Neural cell (in vitro differentiated cells): ENCODE measurements around the gene TSEN54. TPM values are rescaled to one million over a fixed set of nuclear protein-coding genes. Genes with fewer than 3 reads are reported as not detected.

Source experiments
- H2AFZ ChIP-seq: fragments of 200-600, 300-800 bp; sonication (generic), shearing (Covaris generic); 2 replicates; pipeline ENCODE4 v1.6.0; 2014; ENCODE audit warnings: low read depth, mild to moderate bottlenecking, antibody characterized with exemption, low read length, moderate library complexity
- H3F3A ChIP-seq: fragments of 200-600 bp; shearing (Covaris generic); 2 replicates; pipeline ENCODE4 v1.6.1; 2016; ENCODE audit warnings: mild to moderate bottlenecking, moderate library complexity, mixed read lengths, antibody characterized with exemption, low read length; ENCODE audit not compliant: insufficient read depth, poor library complexity, severe bottlenecking
- H3K27ac ChIP-seq: fragments of 200-600, 300-800 bp; sonication (generic), shearing (Covaris generic); 2 replicates; pipeline ENCODE4 v1.5.1; 2014; ENCODE audit warnings: mild to moderate bottlenecking, low read length, moderate library complexity
- H3K27me3 ChIP-seq: fragments of 300-800, 200-600 bp; sonication (generic), shearing (Covaris generic); 2 replicates; pipeline ENCODE4 v1.6.0; 2014; ENCODE audit warnings: mild to moderate bottlenecking, low read depth, low read length, moderate library complexity; ENCODE audit not compliant: insufficient read depth
- H3K36me3 ChIP-seq: fragments of 300-800, 200-600 bp; sonication (generic), shearing (Covaris generic); 2 replicates; pipeline ENCODE4 v1.5.1; 2014; ENCODE audit warnings: mild to moderate bottlenecking, antibody characterized with exemption, low read length, moderate library complexity; ENCODE audit not compliant: insufficient read depth
- H3K4me2 ChIP-seq: fragments of 300-800, 200-600 bp; sonication (generic), shearing (Covaris generic); 2 replicates; pipeline ENCODE4 v1.6.0; 2014; ENCODE audit warnings: mild to moderate bottlenecking, low read length
- H3K4me3 ChIP-seq: fragments of 300-800, 200-600 bp; sonication (generic), shearing (Covaris generic); 2 replicates; pipeline ENCODE4 v1.5.1; 2014; ENCODE audit warnings: mild to moderate bottlenecking, low read length, moderate library complexity
- H3K79me2 ChIP-seq: fragments of 200-600 bp; shearing (Covaris generic); replicated peaks from 2 replicates; pipeline ENCODE4 v1.6.0; 2014; ENCODE audit warnings: mild to moderate bottlenecking, low read length, moderate library complexity; ENCODE audit not compliant: insufficient read depth
- H3K9ac ChIP-seq: fragments of 300-800, 200-600 bp; sonication (generic), shearing (Covaris generic); 2 replicates; pipeline ENCODE4 v1.6.1; 2016; ENCODE audit warnings: mild to moderate bottlenecking, low read length, mixed read lengths
- H3K9me2 ChIP-seq: fragments of 200-600 bp; shearing (Covaris generic); 2 replicates; pipeline ENCODE4 v1.6.1; 2016; ENCODE audit warnings: mild to moderate bottlenecking, low read length, mixed read lengths; ENCODE audit not compliant: insufficient read depth
- H3K9me3 ChIP-seq: fragments of 200-600, 300-800 bp; sonication (generic), shearing (Covaris generic); 2 replicates; pipeline ENCODE4 v1.6.1; 2016; ENCODE audit warnings: mild to moderate bottlenecking, mixed run types, low read length, moderate library complexity, mixed read lengths
- H4K20me1 ChIP-seq: fragments of 200-600 bp; shearing (Covaris generic); 2 replicates; pipeline ENCODE4 v1.6.1; 2016; ENCODE audit warnings: mild to moderate bottlenecking, mixed run types; ENCODE audit not compliant: insufficient read depth
- EP300 ChIP-seq: fragments of 450-650 bp; conservative IDR thresholded peaks from 2 replicates; pipeline ENCODE4 v1.6.1; 2014; ENCODE audit warnings: antibody characterized with exemption, mild to moderate bottlenecking, moderate library complexity; ENCODE audit not compliant: poor library complexity, severe bottlenecking
- EZH2 ChIP-seq: fragments of 200-600, 300-800 bp; shearing (Covaris generic), sonication (generic); IDR thresholded peaks from 2 replicates; pipeline ENCODE4 v1.6.1; 2014; ENCODE audit warnings: antibody characterized with exemption, low read length, borderline replicate concordance, mild to moderate bottlenecking; ENCODE audit not compliant: insufficient read depth, poor library complexity, severe bottlenecking
- MXI1 ChIP-seq: fragments of 450-650 bp; conservative IDR thresholded peaks from 2 replicates; pipeline ENCODE4 v1.6.1; 2014; ENCODE audit warnings: antibody characterized with exemption, mild to moderate bottlenecking; ENCODE audit not compliant: poor library complexity, severe bottlenecking
- POLR2AphosphoS5 ChIP-seq: IDR thresholded peaks from 2 replicates; pipeline ENCODE4 v1.6.1; 2012
- RAD21 ChIP-seq: fragments of 450-650 bp; conservative IDR thresholded peaks from 2 replicates; pipeline ENCODE4 v1.6.1; 2014; ENCODE audit warnings: antibody characterized with exemption, mild to moderate bottlenecking, moderate library complexity
- SMC3 ChIP-seq: fragments of 450-650 bp; conservative IDR thresholded peaks from 2 replicates; pipeline ENCODE4 v1.6.1; 2014; ENCODE audit warnings: antibody characterized with exemption, mild to moderate bottlenecking, moderate library complexity; ENCODE audit not compliant: poor library complexity
- TAF1 ChIP-seq: IDR thresholded peaks from 2 replicates; pipeline ENCODE4 v1.6.1; 2012; ENCODE audit warnings: low read depth
- polyA plus RNA-seq: library from polyadenylated mRNA; depleted of rRNA; stranded (reverse); fragments of >200 nt; gene quantifications from 2 replicates; pipeline ENCODE4 v1.2.3, GENCODE V29; 2014
- TF ChIP-seq, protein P1 (sequence below): IDR thresholded peaks from 2 replicates; pipeline ENCODE4 v1.6.1; 2012; ENCODE audit warnings: borderline replicate concordance
- TF ChIP-seq, protein P2 (sequence below): fragments of 450-650 bp; IDR thresholded peaks from 2 replicates; pipeline ENCODE4 v1.5.1; 2014; ENCODE audit warnings: antibody characterized with exemption, mild to moderate bottlenecking, moderate library complexity; ENCODE audit not compliant: poor library complexity, severe bottlenecking

Gene TSEN54
- polyA plus RNA-seq, 1 donor from 2014 or later: 32.2 TPM

DNA sequence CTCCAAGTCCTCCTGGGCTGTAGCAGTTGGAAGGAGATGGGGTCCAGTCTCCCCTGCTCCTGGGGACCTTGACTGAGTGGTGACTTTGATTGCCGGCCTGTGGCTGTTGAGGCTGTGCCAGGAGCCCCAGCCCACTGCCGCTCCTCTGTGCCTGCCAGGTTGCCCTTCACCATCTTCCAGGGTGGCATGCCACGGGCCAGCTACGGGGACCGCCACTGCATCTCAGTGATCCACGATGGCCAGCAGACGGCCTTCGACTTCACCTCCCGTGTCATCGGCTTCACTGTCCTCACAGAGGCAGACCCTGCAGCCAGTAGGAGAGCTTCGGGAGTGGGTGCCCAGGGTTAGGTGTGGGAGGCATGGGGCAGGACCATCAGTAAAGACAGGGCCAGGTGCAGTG is 47.9 kb downstream of the TSEN54 start:
- Histone ChIP-seq H3K79me2 (no peaks in the 10 kb centered on the region), H3F3A (no peaks in the 10 kb centered on the region), H2AFZ (no peak overlapping the region), H3K4me2 (no peak overlapping the region), H3K9ac (no peak overlapping the region), H3K36me3 (no peaks in the 10 kb centered on the region), H4K20me1 (no peaks in the 10 kb centered on the region), H3K27me3 (no peaks in the 10 kb centered on the region), H3K27ac (no peak overlapping the region), H3K4me3 (no peak overlapping the region), H3K9me3 (no peaks in the 10 kb centered on the region), H3K9me2 (no peaks in the 10 kb centered on the region)
- no peak for TF ChIP-seq RAD21

DNA sequence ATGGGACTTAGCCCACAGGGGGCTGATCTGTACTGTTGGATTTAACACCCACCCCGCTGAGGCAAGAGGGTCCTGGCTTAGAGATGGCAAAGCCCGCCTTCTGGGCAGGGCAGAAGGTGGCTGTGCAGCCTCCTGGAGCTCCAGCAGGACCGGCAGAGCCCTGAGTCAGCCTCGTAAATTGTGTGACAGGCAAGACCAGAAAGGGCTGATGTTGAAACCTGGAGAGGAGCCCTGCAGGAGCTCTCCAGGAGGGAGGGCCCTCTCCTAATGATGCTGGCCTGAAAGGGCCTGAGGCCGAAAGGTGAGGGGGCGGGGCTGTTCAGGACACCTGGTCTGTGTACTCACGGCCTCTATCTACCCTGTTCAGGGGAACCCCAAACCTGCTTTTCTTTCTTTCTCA is 48.7 kb downstream of the TSEN54 start:
- no peaks in the 10 kb centered on the region for H4K20me1 ChIP-seq
- no peaks in the 10 kb centered on the region for H3K9me3 ChIP-seq
- no peaks in the 10 kb centered on the region for H3F3A ChIP-seq
- no peak overlapping the region for H2AFZ ChIP-seq
- no peak overlapping the region for H3K4me2 ChIP-seq
- no peaks in the 10 kb centered on the region for H3K27me3 ChIP-seq
- no peaks in the 10 kb centered on the region for H3K36me3 ChIP-seq
- no peak overlapping the region for H3K27ac ChIP-seq
- H3K9me2 ChIP-seq: no peaks in the 10 kb centered on the region
- H3K4me3 ChIP-seq: no peak overlapping the region
- H3K79me2 ChIP-seq: no peaks in the 10 kb centered on the region
- no peak overlapping the region for H3K9ac ChIP-seq
- TF ChIP-seq EP300 (no peak), RAD21 (no peak)

DNA sequence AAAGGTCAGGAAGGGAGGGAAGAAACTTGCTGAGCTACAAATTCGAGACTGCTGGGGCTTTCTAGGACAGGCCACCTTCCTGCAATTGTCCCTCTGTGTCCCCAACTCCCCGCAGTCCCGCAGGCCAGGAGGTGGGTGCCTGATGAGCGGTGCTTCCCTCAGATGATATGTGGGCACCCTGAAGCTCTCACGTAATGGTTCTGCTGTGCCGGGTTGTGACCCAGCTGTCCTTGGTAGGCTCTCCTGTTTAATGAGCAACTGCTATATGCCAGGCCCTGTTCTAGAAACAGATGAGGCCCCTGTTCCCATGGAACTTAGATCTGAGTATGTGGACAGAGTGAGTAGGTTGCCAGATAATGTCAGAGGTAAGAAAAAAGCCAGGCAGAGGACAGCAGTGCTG is 49.3 kb downstream of the TSEN54 start:
- no peaks in the 10 kb centered on the region for H3K27me3 ChIP-seq
- no peak overlapping the region for H3K27ac ChIP-seq
- no peaks in the 10 kb centered on the region for H3K9me3 ChIP-seq
- no peaks in the 10 kb centered on the region for H3K79me2 ChIP-seq
- H3K9me2 ChIP-seq: no peaks in the 10 kb centered on the region
- H2AFZ ChIP-seq: no peak overlapping the region
- H3K4me2 ChIP-seq: no peak overlapping the region
- no peak overlapping the region for H3K9ac ChIP-seq
- no peak overlapping the region for H3K4me3 ChIP-seq
- H4K20me1 ChIP-seq: no peaks in the 10 kb centered on the region
- no peaks in the 10 kb centered on the region for H3F3A ChIP-seq
- no peaks in the 10 kb centered on the region for H3K36me3 ChIP-seq
- no peak for TF ChIP-seq EZH2
- TF ChIP-seq, protein P1, sequence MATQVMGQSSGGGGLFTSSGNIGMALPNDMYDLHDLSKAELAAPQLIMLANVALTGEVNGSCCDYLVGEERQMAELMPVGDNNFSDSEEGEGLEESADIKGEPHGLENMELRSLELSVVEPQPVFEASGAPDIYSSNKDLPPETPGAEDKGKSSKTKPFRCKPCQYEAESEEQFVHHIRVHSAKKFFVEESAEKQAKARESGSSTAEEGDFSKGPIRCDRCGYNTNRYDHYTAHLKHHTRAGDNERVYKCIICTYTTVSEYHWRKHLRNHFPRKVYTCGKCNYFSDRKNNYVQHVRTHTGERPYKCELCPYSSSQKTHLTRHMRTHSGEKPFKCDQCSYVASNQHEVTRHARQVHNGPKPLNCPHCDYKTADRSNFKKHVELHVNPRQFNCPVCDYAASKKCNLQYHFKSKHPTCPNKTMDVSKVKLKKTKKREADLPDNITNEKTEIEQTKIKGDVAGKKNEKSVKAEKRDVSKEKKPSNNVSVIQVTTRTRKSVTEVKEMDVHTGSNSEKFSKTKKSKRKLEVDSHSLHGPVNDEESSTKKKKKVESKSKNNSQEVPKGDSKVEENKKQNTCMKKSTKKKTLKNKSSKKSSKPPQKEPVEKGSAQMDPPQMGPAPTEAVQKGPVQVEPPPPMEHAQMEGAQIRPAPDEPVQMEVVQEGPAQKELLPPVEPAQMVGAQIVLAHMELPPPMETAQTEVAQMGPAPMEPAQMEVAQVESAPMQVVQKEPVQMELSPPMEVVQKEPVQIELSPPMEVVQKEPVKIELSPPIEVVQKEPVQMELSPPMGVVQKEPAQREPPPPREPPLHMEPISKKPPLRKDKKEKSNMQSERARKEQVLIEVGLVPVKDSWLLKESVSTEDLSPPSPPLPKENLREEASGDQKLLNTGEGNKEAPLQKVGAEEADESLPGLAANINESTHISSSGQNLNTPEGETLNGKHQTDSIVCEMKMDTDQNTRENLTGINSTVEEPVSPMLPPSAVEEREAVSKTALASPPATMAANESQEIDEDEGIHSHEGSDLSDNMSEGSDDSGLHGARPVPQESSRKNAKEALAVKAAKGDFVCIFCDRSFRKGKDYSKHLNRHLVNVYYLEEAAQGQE: no peak
- no peak for TF ChIP-seq SMC3
- no peak for TF ChIP-seq TAF1
- TF ChIP-seq, protein P2, sequence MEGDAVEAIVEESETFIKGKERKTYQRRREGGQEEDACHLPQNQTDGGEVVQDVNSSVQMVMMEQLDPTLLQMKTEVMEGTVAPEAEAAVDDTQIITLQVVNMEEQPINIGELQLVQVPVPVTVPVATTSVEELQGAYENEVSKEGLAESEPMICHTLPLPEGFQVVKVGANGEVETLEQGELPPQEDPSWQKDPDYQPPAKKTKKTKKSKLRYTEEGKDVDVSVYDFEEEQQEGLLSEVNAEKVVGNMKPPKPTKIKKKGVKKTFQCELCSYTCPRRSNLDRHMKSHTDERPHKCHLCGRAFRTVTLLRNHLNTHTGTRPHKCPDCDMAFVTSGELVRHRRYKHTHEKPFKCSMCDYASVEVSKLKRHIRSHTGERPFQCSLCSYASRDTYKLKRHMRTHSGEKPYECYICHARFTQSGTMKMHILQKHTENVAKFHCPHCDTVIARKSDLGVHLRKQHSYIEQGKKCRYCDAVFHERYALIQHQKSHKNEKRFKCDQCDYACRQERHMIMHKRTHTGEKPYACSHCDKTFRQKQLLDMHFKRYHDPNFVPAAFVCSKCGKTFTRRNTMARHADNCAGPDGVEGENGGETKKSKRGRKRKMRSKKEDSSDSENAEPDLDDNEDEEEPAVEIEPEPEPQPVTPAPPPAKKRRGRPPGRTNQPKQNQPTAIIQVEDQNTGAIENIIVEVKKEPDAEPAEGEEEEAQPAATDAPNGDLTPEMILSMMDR: no peak
- no peak for TF ChIP-seq POLR2AphosphoS5
- no peak for TF ChIP-seq EP300
- no peak for TF ChIP-seq RAD21
- no peak for TF ChIP-seq MXI1
